GM19467 (cell line): ENCODE measurements around the gene GULP1.

Source experiments
- ATAC-seq: cut with Tn5 transposase; IDR thresholded peaks from one replicate; pipeline ENCODE4 v1.9.1; 2021; ENCODE audit warnings: mild to moderate bottlenecking, moderate library complexity; ENCODE audit not compliant: unreplicated experiment

The GULP1 gene

DNA sequence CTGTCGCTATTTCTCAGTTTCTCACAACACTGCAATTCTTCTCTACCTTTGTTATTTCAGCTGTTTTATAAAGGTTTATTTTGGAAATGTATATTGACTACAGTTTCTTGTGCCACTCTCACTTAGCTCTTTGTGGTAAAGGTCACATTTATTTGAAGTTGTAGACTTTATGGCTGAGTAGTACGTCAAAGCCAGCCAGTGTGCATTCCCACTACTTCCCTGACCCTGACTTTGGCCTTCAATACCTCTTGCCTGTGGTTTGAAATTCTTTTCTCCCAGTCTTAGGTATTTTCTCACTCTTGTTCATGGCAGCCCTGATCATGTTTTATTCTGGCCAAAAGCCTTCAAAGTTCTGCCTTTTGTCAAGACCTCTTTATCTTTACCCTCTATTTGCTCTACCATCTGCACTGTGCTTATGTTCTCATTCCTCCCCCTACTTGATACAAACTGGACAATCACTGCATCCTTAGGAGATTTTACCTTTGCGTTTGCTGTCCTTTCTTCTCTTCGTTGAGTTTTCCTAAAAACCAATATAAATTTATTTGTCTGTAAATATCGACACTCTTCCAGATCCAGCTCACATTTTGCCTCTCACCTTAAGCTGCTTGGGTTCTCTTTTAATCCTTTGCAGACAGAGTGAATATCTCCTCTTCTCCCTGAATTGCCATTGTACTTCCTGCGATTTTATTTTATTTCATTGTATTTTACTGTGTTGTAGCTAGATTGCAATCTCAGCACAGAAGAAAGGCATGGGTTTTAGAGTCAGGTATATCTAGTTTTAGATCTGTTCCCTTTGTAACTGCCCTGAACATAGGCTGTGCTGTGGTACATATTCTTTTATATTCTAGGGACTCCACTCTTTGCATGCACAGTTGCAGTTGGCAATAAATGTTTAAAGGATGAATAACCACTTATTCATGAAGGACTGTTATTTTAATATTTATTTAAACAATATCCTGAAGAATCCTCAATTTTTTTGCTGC, 31.2 kb downstream of the GULP1 start:
- ATAC-seq: no peak

GRCh38 chr2:188324067-188324466, 32.4 kb downstream of the GULP1 start:
- ATAC-seq: no peak

DNA sequence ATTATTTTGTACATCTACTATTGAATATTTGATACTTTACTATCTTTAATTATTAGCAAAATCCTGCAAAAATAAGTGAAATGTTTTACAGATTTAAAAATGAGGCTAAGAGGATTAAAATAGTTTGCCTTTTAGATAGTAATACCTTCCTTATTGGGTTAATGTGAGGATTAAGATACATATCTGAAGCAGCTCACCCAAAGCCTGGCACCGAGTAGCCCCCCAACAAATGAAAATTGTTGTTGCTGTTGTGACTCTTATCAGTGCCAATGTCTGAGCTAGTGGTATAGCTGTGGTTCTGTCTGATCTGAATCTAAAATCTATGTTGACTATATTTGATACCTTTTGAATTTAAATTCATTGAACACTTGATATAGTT, 34.6 kb downstream of the GULP1 start:
- ATAC-seq: no peak

GRCh38 chr2:188326669-188327301, 35.1 kb downstream of the GULP1 start:
- ATAC-seq: no peak

- ATAC-seq: no peak
Observed at GRCh38 chr2:188327518-188328213, 36.0 kb downstream of the GULP1 start.

DNA sequence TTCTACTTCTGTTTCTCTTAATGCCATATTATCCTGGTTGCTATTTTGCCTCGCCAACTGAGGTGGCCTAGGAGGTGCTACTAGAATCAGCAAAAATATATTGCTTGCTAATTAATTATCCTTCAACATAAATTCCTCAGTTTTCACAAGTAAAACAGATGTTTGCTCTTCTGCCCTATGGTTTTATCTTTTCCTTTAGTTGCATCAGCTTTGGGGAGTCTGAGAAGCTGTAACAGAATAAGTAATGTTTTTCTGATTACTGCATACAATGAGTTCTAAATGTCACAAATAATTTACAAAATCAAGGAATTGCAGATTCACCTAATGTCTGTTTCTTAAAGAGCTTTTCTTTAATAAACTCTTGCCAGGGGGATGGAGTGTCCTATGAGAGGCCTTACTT, 36.7 kb downstream of the GULP1 start:
- no peak for ATAC-seq

DNA sequence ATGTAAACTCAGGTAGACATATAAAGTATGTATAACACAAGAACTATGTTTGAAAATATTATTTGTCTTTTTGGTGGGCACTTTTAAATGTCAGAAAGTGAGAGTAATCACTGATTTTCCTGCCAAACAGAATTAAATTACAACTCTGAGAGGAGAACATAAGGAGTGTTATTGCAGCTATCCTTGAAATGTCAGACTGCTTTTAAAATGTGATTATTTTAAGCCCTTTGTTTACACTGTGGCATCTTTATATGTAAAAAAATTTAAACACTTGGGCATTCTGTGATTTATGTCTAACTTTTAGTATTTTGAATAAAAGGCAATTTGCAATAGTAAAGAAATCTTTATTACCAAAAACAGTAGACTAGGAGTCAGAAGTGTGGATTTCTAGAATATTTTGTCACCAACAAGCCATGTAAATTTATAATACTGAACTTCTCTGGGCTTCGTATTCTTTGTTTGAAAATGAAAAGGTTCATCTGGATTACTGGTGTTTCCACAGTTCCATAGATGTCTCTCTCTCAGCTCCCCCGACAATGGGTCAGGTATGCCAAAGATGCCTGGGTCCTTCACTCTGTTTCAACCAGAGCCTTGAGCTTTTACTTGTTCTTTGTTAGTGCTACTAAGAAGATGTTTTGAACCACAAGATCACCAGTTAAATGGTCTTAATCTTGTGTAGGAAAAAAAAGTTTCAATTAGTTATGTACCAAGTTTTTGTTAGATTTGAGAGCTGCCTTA, 38.8 kb downstream of the GULP1 start:
- no peak for ATAC-seq

DNA sequence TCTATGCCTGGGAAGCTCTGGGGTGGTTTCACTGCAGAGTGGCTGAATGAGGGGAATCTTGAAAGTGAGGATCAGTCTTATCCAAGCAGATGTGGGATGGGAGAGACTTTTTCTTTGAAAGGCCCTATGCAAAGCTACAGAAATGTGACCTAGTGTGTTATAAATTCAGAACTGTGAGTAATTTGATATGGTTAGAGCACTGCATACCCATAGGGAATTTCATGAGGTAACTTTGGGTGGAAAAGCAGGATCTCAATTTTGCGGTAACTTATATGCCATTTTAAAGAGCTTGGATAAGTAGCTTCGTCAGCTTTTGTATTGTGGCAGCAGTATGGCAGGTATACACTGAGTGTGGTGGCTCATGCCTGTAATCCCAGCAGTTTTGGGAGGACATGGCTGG, 40.9 kb downstream of the GULP1 start:
- no peak for ATAC-seq

DNA sequence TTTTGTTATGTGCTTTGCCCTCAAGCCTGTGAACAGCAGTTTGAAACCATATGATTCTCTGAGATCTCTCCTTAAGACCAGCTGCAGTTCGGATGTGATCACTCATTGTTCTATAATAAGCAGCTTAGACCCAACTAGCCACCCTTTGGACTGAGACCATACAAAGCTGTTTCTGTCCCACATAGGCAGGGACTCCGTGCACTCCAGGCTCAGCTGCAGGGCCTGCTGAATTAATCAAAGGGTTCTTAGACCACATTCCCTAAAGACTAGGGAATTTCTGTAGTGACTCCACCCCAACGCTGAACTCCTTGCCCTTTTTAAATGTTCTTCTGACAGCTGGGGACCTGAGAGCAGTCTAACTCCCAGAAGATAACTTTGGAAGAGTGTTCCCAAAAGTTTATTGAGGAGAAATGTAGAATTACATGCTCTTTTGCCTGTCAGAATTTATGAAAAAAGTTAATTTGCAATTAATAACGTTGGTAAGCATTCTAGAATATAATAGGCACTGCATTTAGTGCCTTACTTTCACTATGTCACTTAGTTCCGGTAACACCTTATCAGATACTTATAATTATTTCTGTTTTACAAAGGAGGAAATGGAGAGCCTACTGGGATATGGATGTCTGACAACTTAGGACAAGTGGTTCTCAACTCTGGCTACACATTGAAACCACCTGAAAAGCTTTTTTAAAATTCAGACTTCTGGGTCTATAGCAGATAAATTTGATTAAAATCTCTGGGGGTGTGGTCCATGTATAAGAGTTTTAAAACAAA, 42.3 kb downstream of the GULP1 start:
- no peak for ATAC-seq

DNA sequence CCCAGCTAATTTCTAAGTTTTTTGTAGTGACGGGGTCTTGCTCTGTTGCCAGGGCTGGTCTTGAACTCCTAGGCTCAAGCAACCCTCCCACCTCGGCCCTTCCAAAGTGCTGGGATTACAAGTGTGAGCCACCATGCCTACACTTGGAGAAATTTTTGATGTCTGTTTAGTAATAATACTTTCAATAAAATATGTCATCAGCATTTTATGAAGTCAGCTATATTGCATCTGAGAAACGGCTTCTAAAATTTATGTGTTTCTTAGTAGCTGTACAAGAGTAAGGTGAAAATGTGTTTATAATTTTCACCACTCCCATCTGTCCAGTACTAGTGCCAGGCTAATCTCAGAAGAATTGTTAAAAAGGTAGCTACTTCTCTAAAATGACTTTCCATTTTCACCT, 46.8 kb downstream of the GULP1 start:
- no peak for ATAC-seq

- ATAC-seq: no peak
Observed at GRCh38 chr2:188340257-188340656, 48.6 kb downstream of the GULP1 start.

DNA sequence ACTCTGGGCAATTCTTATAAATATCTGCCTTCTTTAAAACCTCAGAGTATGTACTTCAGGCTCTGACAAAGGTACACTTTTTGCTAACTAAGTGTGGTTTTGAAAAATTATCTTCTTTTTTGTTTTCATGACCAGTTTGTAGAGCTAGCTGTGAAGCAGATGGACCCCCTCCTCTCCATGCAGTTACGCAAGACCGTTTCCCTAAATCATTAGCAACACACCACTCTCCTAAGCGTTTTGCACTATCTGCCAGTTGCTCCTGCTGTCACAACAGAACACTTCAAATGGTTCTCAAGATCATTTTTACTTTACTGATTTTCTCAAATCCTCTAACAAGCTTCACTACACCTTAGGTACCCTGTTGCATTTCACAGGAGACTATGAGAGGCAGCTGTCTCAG, 53.3 kb downstream of the GULP1 start:
- ATAC-seq: no peak

DNA sequence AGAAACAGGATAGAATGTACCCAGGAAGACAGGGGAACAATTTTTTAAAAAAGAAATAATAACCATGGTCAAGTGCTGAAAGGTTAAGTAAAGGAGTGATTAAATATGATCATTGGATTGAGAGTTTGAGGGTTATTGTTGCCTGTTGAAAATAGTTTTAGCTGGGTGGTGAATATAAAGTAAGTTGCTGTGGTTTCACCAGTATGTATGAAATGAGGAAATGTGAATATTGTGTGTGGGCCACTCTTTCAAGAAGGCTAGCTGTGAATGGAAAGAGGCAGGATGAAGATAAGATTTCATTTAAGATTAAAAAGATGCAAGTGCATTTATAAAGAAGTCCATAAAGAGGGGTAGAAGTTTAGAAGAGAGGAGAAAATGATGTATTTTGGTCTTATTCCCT, 53.8 kb downstream of the GULP1 start:
- no peak for ATAC-seq

DNA sequence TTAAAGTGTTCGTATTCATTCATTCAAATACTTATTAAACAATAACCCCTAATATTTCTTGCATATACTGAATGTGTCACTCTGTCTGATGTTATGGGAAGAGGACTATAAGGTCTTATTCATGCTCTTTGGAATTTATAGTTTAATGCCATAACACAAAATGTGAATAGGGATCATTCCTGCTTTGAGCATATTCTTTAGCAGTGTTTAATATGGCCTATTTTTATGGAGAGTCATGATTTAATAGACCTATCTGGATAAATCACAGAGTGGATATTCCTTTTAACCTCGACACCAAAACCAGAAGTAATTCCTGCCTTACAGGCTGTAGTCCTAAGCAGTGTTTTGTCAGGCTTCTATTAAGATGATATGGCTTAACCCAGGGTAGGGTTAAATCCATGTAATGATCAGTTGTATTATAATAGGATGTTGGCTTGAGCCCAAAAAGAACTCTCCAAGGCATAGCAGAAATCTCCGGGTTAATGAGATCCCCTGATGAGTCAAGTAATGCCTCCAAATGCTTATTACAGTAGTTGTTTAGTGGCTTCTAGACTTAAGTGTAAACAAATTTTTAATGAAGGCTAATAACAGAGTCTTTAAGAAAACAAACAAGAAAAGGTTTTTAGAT, 54.3 kb downstream of the GULP1 start:
- no peak for ATAC-seq

DNA sequence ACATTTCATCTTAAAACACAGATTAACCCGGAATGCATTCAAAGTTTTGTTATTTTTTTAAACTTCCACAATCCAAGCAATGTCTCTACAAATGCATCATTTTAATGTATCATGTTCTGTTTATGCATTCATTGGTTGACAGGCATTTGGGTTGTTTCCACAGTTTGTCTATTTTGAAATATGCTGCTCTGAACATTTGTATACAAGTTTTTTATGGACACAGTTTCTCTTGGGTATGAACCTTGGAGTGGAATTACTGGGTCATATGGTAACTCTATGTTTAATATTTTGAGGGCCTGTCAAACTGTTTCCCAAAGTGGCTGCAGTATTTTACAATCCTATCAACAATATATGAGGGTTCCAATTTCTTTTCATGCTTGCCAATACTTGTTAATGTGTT, 57.3 kb downstream of the GULP1 start:
- ATAC-seq: no peak

GRCh38 chr2:188353282-188353681, 61.6 kb downstream of the GULP1 start:
- no peak for ATAC-seq

DNA sequence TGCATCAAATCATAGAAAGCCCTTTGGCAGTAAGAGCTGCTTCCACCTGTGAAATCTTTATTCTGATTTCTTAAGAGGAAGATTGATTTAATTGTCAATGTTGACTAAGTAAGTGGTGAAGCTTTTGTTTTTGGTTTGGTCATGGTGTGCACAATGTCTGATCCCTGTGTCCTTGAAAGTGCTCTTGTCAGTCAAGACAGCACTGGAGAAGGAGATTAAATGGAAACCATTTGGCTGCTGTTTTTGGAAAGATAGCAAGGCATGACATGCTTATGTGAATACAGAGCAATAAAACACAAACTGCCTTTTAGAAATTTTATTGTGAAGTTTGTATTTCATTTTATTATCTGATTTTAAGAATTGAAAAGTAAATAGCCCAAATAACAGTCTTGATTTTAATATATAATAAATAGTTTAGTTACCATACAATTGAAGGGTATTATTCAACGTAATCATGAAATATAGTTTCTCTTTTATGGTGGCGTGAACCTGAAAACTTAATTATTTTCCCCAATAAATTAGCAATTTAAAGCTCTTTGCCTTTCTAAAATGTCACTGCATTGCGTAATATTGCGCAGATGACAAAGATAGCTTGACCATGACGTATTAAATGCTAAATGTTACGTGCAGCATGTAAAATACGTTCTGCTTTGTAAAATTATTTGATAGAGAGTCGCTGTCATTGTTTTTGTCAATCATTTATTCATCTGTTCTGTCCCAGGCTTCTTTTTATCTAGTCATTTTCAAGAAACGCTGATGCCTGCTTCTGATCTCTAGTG, 69.0 kb downstream of the GULP1 start:
- ATAC-seq: no peak

DNA sequence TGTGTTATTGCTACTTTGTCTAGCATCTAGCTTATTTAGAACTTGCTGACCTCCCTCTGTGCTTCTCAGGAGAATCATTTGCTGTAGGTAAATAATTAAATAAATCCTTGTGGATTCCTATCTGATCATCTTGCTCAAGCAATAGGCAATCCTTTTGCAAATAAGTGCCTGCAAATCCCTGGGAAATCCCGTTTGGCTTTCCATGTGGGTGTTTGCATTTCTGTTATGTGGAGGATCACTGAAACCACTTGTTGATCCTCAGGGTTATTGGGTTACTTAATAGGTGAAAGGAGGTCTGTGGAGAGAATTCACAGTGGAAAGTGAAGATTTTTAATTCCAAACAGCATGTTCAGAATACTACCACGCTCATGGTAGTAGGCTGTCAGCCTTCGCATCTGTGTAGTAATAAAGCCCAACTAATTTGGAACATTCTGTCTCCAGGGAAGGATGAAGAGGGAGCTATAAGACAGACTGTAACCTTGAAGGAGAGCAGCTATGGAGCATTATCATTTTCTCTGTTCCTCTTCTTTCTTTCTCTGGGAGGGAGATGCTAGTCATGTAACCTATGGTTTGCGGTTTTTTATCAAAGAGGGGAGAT, 72.5 kb downstream of the GULP1 start:
- ATAC-seq: no peak
